ENCODE results near the gene PHF3. TPM values are rescaled to one million over a fixed set of nuclear protein-coding genes. Genes with fewer than 3 reads are reported as not detected.

PHF3 gene
- 28.8 and 32.2 TPM in 2 replicates for total RNA-seq (2014; rRNA removed; shearing (Covaris generic))
- 4.6 and 6.8 TPM in 2 replicates for polyA plus RNA-seq (2014; cell fraction: nucleus; rRNA removed)

DNA sequence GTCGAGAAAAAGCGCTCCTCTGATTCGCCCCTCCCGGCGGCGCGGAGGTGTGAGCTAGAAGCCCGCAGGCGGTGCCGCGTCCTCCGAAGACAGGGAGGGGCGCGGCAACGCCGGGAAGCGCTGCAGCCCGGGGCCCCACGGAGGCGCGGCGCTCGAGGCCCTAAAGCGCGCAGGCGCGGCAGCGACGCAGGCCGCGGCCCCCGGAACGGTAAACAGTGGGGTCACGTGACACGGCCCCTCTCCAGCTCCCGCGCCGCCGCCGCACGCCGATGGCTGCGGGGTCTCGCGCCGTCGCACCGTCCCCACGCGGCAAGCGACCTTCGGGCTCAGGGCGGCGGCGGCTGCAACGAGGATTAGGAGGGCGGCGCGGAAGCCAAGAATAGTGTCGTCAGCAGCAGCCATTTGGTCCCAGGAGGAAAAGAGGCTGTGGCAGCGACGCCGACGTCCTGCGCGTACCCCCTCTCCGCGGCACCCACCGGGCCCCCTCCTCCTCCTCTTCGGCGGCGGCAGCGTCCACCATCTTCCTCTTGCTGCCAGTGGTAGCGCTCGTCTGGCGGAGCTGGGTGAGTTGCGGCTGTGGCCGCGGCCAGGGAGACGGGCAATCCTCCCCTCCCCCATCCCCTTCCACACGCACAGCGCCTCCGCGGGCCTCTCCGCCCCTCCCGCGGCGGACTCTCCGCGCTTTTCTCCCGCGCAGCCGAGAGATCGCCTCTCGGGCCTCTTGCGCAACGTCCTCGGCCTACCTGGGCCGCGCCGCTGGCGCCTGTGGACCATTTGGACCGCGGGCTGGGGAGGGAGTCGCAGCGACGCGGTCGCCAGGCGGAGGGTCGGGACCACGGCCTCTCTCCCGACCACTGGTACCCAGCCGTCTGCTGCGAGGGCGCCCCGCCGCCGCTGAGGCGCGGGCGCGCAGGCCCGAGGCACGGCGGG is at the start of gene PHF3:
TSS of gene PHF3 (plus strand) at position 215 of the 930 bp plus-strand sequence. CDS start 10,750 bp downstream, outside the sequence.
- DNase-seq (ENCODE audit: extremely low read depth, low read depth): peak; percentile 77

DNA sequence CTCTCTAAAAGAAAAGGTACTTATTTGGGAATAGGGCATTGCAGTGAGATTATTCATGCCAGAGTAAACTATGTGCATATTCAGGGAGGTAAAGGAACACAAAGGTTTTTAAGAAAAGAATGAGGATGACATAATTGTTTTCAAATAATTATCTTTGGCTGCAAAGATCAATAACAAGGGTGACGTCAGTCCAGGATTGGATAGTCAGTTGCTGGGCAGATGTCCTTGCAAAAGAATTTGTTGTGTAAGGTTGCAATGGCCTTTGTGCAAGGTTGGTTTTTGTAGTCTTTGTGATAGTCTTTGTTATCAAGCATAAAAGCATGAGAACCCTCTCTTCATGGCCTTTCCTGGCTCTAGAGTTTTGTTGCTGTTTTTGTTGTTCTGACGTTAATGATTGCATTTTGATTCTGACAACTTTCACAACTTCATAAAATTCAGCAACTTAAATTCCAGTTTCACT is 45.6 kb upstream of the PHF3 start:
- no peak for DNase-seq (ENCODE audit: extremely low read depth, low read depth)

GRCh38 chr6:63592886-63593285 is 42.7 kb upstream of the PHF3 start:
- no peak for DNase-seq (ENCODE audit: extremely low read depth, low read depth)

DNA sequence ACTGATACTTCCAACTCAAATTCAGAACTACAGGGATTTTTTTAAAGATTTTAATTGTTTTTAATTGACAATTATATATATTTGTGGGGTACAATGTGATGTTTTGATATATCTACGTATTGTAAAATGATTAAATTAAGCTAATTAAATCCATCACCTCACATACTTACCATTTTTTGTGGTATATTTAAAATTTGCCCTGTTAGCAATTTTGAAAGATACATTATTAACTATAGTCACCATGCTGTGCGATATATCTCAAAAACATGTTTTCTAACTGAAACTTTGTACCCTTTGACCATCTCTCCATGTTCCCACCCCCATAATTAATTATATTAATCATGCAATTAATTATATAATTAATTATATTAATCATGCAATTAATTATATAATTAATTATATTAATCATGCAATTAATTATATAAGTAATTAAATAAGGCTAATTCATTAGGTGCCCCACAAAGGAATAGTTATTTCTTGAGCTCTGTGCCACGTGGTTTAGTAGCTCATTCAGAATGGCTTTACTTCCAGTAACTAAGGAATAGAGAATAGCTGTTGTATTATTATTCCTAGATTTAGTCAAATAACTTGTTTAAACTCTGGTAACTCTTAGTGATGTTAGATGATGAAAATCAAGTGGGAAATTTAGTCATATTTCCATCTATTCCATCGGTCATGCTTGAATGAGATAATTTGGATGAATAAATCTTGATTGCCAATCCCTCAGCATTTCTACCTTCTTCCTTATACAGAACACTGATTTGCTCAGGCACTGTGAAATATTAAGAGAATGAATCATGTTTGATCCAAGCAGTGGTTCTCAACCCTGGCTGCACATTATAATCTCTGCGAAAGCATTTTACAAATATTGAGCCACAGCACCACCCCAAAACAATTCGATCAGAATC is 38.2 kb upstream of the PHF3 start:
- DNase-seq (ENCODE audit: extremely low read depth, low read depth): no peak

- DNase-seq (ENCODE audit: extremely low read depth, low read depth): peak; percentile 54
Observed at GRCh38 chr6:63598049-63599036, 37.3 kb upstream of the PHF3 start.

DNA sequence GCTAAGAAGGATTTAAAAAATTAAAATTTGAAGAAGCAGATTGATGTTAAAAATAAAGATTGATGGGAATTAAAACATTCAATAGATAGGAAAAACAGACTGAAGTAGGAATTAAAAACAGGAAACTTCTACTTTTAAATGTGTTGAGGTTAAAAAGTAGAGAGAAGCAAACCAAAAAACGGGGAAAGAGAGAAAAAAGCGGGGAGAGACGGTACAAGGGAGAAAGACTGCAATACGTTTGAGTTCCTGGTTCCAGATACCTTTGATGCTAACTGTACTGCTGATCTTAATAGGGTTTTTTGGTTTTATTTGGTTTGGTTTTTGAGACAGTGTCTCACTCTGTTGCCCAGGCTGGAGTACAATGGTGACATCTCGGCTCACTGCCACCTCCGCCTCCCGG is 36.4 kb upstream of the PHF3 start:
- no peak for DNase-seq (ENCODE audit: extremely low read depth, low read depth)

DNA sequence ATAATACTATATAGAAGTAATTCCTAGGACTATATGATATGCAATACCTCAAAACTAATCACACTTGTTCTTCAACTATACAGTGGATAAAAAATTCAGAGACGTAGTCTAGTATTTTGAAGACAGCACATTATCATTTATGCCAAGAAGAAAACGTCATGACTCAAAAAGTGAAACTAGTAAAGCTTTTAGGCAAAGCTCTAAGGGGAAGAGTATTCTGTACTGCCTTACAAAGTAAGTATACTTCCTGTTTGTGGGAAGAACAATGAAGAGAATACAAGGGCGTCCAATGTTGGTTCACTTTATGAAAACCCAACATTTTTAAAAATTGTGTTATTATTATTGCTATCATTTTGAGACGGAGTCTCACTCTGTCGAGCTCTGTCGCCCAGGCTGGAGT is 35.5 kb upstream of the PHF3 start:
- no peak for DNase-seq (ENCODE audit: extremely low read depth, low read depth)

GRCh38 chr6:63609231-63609630 is 26.4 kb upstream of the PHF3 start:
- DNase-seq (ENCODE audit: extremely low read depth, low read depth): no peak

DNA sequence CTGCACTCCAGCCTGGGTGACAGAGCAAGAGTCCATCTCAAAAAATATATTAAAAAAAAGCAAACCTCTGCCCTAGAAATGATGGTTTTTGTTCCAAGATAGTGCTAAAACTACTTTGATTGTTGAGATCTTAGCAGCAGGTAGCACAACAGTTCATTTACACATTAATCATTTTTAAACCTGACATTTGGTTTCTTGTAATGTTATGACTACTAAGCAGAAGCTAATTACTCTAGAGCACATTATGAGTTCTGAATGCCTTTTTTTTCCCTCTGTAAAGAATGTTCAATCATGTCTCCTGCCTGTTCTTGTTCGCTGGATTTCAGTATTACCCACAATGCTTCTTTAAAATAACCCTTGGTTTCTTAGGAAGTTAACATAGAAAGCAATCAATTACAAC is 24.7 kb upstream of the PHF3 start:
- DNase-seq (ENCODE audit: extremely low read depth, low read depth): no peak

- DNase-seq (ENCODE audit: extremely low read depth, low read depth): no peak
Observed at GRCh38 chr6:63611560-63611959, 24.0 kb upstream of the PHF3 start.

DNA sequence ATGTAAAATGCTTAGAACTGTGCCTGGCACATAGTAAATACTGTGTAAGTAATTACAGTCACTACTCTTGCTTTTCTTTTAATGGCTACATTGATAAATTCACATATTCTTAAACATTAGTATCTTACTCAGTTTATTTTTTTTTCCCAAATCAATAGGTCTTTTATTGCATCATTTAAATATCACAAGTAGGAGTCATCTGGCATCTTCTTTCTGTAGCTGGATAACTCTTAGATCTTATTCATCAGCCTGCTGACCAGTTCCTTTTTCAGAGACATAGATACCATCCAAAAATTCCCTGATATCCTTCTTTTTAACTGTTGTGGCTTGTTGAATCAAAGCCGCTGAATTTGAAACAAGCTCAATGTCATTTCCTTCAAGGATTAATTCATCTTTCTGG is 20.0 kb upstream of the PHF3 start:
- DNase-seq (ENCODE audit: extremely low read depth, low read depth): no peak

DNA sequence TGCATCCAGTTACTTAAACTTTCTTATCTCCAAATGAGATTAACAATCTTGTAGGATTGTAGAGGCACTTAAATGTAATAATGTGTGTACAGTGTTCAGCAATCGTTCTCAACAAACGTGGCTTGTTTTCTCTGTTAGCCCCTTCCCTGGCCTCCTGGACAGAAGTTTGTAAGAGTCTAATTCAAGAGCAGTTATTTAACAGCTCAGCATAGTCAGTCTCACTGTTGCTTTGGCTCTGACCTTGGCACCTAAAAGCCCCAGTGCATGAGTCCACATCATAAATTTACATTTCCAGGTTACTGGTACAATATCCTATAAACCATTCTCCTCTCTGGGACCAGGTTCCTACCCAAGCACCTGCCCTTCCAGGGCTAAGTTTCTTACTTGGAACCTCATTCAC is 11.5 kb upstream of the PHF3 start:
- DNase-seq (ENCODE audit: extremely low read depth, low read depth): no peak

- no peak for DNase-seq (ENCODE audit: extremely low read depth, low read depth)
Observed at GRCh38 chr6:63630466-63630865, 5.1 kb upstream of the PHF3 start.

DNA sequence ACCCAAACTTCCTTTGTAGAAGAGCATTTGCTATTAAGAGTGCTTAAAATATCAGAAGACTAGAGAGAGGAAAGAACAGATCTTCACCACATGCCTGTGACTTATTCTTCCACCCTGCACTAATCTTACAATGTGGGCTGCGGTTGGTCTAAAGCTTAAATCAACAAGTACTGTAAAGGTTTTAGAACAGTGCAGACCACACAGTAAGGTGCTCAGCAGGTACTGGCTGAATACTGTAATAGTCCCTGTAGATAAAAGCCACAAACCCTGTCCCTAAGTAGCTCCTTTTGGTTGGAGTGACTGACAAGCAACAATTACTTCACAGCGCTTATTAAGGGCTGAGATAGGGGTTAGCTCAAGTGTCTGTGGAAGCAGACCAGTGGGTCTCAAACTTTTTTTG is 972 bp upstream of the PHF3 start:
- no peak for DNase-seq (ENCODE audit: extremely low read depth, low read depth)

GRCh38 chr6:63635215-63635587 is 401 bp upstream of the PHF3 start:
- no peak for DNase-seq (ENCODE audit: extremely low read depth, low read depth)

- peak; percentile 18 for DNase-seq (ENCODE audit: extremely low read depth, low read depth)
Observed at GRCh38 chr6:63636518-63637021, 968 bp downstream of the PHF3 start.

DNA sequence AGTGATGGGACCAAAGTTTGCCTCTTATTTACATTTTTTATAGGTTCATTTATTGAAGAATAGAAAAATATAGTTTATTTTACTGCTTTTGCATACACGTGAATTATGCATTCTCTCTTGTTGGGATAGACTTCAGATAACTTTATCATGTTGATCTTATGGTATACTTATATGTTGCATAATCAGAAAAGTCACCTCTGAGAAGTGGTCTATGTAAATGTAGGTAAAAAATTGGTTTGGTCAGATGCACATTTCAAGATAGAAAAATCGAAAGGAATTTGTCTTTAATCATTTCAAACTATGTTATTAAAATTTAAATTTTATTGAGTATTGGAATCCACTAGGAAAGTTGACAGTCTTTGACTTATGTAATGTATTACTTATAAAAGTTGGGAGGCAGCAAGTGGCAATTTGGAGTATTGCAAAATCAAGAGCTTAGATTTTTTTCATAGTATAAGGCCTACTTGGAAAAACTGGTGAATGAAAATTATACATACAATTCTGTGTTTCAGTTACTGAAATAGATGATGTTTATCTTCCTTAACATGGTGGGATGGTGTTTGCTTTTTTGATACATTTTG is 2.4 kb downstream of the PHF3 start:
- DNase-seq (ENCODE audit: extremely low read depth, low read depth): no peak

- DNase-seq (ENCODE audit: extremely low read depth, low read depth): no peak
Observed at GRCh38 chr6:63640062-63640461, 4.5 kb downstream of the PHF3 start.

DNA sequence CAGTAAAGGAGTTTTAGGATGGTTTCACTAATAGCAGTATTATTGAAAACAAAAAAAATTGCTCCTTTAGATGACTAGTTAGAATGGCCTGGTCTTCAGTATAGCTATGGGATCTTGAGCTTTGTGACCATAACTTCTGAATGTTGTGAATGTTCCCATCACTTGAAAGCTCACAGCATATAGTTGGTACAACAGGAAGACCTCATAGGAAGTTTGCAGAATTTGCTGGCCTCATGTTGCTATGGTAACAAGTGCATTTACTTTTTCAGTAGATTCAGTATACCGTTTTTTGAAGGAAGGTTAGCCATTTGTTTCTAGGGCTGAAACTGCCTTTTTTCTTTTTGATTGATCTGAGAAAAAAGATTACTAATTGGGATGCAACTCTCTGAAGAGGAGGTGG is 8.3 kb downstream of the PHF3 start:
- no peak for DNase-seq (ENCODE audit: extremely low read depth, low read depth)

Data from NCI-H460 (cell line).